Endodermal cell (in vitro differentiated cells): ENCODE measurements around the gene TMEM121. TPM values are rescaled to one million over a fixed set of nuclear protein-coding genes. Genes with fewer than 3 reads are reported as not detected.

Experiments used
- DNase-seq: peaks from one replicate; pipeline ENCODE4 v3.0.0-alpha.2; 2017
- H3K27ac ChIP-seq: 2 replicates; pipeline ENCODE4 v1.5.1; 2013; ENCODE audit warnings: mild to moderate bottlenecking, low read depth, low read length, moderate library complexity
- H3K27me3 ChIP-seq: 2 replicates; pipeline ENCODE4 v1.6.1; 2013; ENCODE audit warnings: mild to moderate bottlenecking, low read length, moderate library complexity; ENCODE audit not compliant: insufficient read depth, control insufficient read depth, poor library complexity, severe bottlenecking
- H3K36me3 ChIP-seq: 2 replicates; pipeline ENCODE4 v1.7.0; 2013; ENCODE audit warnings: mild to moderate bottlenecking, low read length, moderate library complexity; ENCODE audit not compliant: control insufficient read depth, insufficient read depth
- H3K4me1 ChIP-seq: one replicate; pipeline ENCODE4 v1.7.0; 2013; ENCODE audit warnings: low read length; ENCODE audit not compliant: control insufficient read depth, insufficient read depth
- H3K4me3 ChIP-seq: 2 replicates; pipeline ENCODE4 v1.5.1; 2013; ENCODE audit warnings: mild to moderate bottlenecking, low read length, moderate library complexity
- H3K9ac ChIP-seq: 2 replicates; pipeline ENCODE4 v1.6.1; 2013; ENCODE audit warnings: mild to moderate bottlenecking, low read length, moderate library complexity; ENCODE audit not compliant: poor library complexity, severe bottlenecking; ENCODE audit errors: extremely low read depth
- H3K9me3 ChIP-seq: 2 replicates; pipeline ENCODE4 v1.6.1; 2013; ENCODE audit warnings: mild to moderate bottlenecking, low read length, moderate library complexity; ENCODE audit not compliant: control insufficient read depth
- H3K27ac Mint-ChIP-seq: 2 replicates; pipeline ENCODE4 v1.8.0; 2020; ENCODE audit warnings: mixed read lengths
- H3K27me3 Mint-ChIP-seq: 2 replicates; pipeline ENCODE4 v1.8.0; 2021; ENCODE audit warnings: mild to moderate bottlenecking, mixed read lengths; ENCODE audit not compliant: insufficient read depth
- H3K36me3 Mint-ChIP-seq: 2 replicates; pipeline ENCODE4 v1.8.0; 2020; ENCODE audit warnings: low read depth, mixed read lengths
- H3K4me1 Mint-ChIP-seq: 2 replicates; pipeline ENCODE4 v1.8.0; 2020; ENCODE audit warnings: mixed read lengths
- H3K4me3 Mint-ChIP-seq: 2 replicates; pipeline ENCODE4 v1.8.0; 2020; ENCODE audit warnings: mild to moderate bottlenecking, moderate library complexity, mixed read lengths
- H3K9me3 Mint-ChIP-seq: 2 replicates; pipeline ENCODE4 v1.8.0; 2020; ENCODE audit warnings: mild to moderate bottlenecking, mixed read lengths
- WGBS, 2 experiments: methylation state at CpG; one replicate each; pipeline versions ENCODE4 v1.1.5 to v1.1.7; 2013; ENCODE audit warnings: missing lambda C conversion rate in 2 of 2, mixed read lengths in 1 of 2; ENCODE audit not compliant: insufficient coverage in 1 of 2, insufficient read length in 1 of 2; 5-methylcytosine and 5-hydroxymethylcytosine counted together
- total RNA-seq, 2 donors: library from RNA; stranded (reverse); fragmentation: NEBNext Ultra II Directional in 1 of 2; extraction: Animal tissue kit (Norgen Biotek cat#: 25700) in 1 of 2; gene quantifications; 2 replicates in 1 of 2; 3 replicates in 1 of 2; pipeline ENCODE4 v1.2.1, GENCODE V29; 2021
- TF ChIP-seq, protein P1 (sequence below): fragments of 200-600 bp; sonication (generic); conservative IDR thresholded peaks from 2 replicates; pipeline ENCODE4 v1.5.0; 2021; ENCODE audit warnings: antibody characterized with exemption, mild to moderate bottlenecking

The TMEM121 gene
- total RNA-seq, 2 donors from 2014 or later: 0.29 to 1.5 TPM

DNA sequence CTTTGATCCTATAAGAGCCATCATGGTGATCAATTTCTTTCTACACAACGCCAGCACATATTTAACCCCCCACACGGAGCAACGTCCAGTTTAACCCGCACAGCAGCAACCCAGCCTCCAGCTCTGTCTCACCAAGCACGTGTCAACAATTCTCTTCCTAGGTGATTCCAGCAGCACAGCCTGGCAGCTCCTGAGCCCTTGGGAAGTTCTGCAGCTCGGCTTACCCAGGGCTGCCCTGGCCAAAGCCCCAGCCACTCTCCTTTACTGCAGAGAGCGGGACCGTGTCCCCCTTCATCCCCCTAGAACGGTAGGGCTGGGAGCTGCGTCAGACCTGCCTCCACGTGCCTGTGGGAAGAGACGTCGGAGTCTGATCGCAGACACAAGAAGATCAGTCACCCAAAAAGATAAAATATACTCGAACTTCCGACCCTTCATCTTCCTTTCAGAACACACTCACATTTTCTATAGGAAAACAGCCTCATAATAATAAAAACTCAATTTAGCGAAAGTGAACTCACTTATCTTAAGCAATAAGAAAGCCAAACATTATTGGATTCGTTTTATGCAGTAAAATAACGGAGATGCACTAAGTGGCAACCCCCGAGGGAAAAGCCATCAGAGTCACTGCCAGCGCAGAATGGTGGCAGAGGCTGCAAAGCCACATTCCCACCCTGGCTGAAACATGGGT is 7.6 kb downstream of the TMEM121 start:
- Mint-ChIP-seq H3K9me3 (peaks cover 49% of the 10 kb centered on the region), H3K27me3 (peaks cover 19% of the 10 kb centered on the region), H3K27ac (no peak overlapping the region), H3K4me3 (no peak overlapping the region), H3K4me1 (no peaks in the 10 kb centered on the region), H3K36me3 (no peaks in the 10 kb centered on the region)
- no peak overlapping the region for H3K27ac ChIP-seq
- no peaks in the 10 kb centered on the region for H3K4me1 ChIP-seq
- H3K9me3 ChIP-seq: no peaks in the 10 kb centered on the region
- 65 to 74% methylated on average over 14 to 21 of the region's 21 CpGs for WGBS, 2 experiments
- no peak overlapping the region for H3K4me3 ChIP-seq
- TF ChIP-seq, protein P1, sequence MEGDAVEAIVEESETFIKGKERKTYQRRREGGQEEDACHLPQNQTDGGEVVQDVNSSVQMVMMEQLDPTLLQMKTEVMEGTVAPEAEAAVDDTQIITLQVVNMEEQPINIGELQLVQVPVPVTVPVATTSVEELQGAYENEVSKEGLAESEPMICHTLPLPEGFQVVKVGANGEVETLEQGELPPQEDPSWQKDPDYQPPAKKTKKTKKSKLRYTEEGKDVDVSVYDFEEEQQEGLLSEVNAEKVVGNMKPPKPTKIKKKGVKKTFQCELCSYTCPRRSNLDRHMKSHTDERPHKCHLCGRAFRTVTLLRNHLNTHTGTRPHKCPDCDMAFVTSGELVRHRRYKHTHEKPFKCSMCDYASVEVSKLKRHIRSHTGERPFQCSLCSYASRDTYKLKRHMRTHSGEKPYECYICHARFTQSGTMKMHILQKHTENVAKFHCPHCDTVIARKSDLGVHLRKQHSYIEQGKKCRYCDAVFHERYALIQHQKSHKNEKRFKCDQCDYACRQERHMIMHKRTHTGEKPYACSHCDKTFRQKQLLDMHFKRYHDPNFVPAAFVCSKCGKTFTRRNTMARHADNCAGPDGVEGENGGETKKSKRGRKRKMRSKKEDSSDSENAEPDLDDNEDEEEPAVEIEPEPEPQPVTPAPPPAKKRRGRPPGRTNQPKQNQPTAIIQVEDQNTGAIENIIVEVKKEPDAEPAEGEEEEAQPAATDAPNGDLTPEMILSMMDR: no peak
- no peaks in the 10 kb centered on the region for H3K36me3 ChIP-seq
- peaks cover 4% of the 10 kb centered on the region for H3K27me3 ChIP-seq
- H3K9ac ChIP-seq: no peak overlapping the region
- DNase-seq: no peak

DNA sequence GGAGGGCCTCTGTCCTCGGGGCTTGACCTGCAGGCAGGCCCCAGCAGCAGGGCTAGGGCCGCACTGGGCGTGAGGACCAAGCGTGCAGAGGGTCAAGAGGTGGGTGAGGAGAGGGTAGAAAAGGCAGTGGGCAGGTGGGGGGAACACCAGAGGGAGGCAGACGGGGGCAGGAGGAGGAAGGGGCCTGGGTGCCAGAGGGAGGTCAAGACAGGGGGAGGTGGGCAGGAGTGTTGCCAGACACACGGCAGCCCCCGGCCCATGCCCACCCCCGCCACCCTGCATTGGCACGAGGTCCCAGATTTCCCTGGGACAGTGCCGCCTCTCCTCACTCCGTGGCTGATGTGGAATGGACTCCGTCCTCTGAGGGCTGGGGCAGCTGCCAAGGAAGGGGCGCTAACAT is 8.2 kb downstream of the TMEM121 start:
- no peak for DNase-seq

DNA sequence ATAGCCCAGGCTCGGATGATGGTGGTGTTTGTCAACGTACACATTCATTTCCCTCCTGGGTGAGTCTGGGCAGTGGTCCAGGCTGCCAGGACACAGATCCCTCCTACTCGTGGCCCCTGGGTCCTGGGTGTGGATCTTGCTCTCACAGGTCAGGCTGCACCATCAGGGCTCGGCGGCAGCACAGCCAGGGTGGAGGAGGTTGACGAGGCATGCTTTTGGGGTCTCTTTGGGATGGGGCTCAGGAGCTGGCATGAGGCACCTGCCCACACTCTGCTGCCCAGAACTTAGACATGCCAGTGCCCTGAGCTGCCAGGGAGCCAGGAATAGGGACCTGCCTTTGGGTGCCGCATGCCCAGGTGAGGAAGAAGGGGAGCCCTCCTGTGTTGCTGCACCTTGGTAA is 9.7 kb downstream of the TMEM121 start:
- TF ChIP-seq, protein P1: no peak
- no peaks in the 10 kb centered on the region for H3K36me3 Mint-ChIP-seq
- DNase-seq: no peak
- H3K9me3 Mint-ChIP-seq: peaks cover 69% of the 10 kb centered on the region
- Histone ChIP-seq H3K9ac (no peak overlapping the region), H3K27ac (no peak overlapping the region), H3K4me1 (no peaks in the 10 kb centered on the region), H3K27me3 (peaks cover 4% of the 10 kb centered on the region), H3K9me3 (no peaks in the 10 kb centered on the region), H3K4me3 (no peak overlapping the region), H3K36me3 (no peaks in the 10 kb centered on the region)
- H3K4me1 Mint-ChIP-seq: no peaks in the 10 kb centered on the region
- 75 to 84% methylated on average over 3 to 7 of the region's 7 CpGs for WGBS, 2 experiments
- peaks cover 11% of the 10 kb centered on the region for H3K27me3 Mint-ChIP-seq
- H3K4me3 Mint-ChIP-seq: no peak overlapping the region
- H3K27ac Mint-ChIP-seq: no peak overlapping the region

More for the DNA sequence above, 8.2 kb downstream of the TMEM121 start:
- WGBS, 2 experiments: 80 to 84% methylated on average over 8 to 13 of the region's 13 CpGs
- Histone ChIP-seq H3K9ac (no peak overlapping the region), H3K36me3 (no peaks in the 10 kb centered on the region), H3K4me3 (no peak overlapping the region), H3K27ac (no peak overlapping the region), H3K4me1 (no peaks in the 10 kb centered on the region), H3K27me3 (peaks cover 4% of the 10 kb centered on the region), H3K9me3 (no peaks in the 10 kb centered on the region)
- Mint-ChIP-seq H3K4me3 (no peak overlapping the region), H3K27me3 (peaks cover 16% of the 10 kb centered on the region), H3K4me1 (no peaks in the 10 kb centered on the region), H3K36me3 (no peaks in the 10 kb centered on the region), H3K27ac (no peak overlapping the region), H3K9me3 (peaks cover 55% of the 10 kb centered on the region)
- TF ChIP-seq, protein P1: no peak
